ENCODE data around the gene OLR1.

Gene OLR1

DNA sequence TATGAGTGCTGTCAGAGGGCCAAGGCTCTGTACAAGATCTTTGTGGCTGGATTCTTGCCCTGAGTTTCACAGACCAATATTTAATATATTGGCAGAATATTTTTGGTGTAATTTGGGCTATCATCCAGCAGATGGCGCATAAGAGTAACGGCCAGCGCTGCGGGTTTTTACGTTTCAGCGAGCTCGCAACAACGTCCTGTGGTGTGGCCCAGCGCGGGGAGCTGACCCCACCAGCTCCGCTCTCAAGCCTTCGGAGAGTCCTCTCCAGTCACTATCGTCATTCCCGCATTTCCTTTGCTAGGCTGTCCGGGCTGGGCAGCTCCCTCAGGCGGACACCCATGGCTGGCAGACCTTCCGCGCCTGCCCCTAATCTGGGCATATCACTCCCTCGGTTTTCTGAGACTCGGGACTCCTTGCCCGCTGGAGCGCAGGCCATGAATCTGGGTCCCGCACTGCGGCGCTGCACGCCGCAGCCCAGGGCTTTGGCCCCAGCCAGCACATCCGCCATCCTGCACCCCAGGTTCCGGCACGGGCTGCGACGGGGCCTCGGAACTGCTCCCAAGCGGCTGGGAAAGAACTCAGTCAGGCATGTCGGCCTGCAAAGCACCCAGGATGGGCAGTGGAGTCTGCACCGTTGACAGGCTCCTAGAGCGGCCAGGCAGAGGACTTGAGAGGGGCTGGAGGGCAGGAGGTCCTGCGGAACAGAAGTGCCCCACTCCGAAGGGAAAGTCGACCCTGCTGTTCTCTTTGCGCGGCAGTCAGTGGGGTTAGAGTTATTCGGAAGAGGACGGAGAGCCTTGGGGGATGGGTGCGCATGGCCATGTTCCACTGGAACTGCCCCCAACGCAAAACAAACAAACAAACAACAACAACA is 18.4 kb downstream of the OLR1 start:
- DNase-seq (ENCODE audit: low spot score): peak; percentile 70

- DNase-seq (ENCODE audit: low spot score): no peak
These were observed 20.3 kb downstream of the OLR1 start for GRCh38 chr12:10151621-10152020.

DNA sequence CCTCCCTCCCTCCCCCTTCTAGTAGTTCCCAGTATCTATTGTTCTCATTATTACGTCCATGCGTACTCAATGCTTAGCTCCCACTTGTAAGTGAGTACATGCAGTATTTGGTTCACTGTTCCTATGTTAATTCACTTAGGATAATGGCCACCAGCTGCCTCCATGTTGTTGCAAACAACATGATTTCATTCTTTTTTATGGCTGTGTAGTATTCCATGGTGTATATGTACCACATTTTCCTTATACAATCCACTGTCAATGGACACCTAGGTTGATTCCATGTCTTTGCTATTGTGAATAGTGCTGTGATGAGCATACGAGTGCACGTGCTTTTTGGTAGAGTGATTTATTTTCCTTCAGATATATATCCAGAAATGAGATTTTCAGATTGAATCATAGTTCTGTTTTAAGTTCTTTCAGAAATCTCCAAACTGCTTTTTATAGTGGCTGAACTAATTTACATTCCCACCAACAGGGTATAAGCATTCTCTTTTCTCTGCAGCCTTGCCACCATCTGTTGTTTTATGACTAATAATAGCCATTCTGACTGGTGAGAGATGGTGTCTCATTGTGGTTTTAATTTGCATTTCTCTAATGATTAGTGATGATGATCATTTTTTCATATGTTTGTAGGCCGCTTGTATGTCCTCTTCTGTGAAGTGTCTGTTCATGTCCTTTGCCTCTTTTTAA is 24.1 kb downstream of the OLR1 start:
- no peak for DNase-seq (ENCODE audit: low spot score)

- no peak for DNase-seq (ENCODE audit: low spot score)
These were observed 28.8 kb downstream of the OLR1 start for GRCh38 chr12:10142976-10143589.

- DNase-seq (ENCODE audit: low spot score): peak; percentile 30
These were observed 31.9 kb downstream of the OLR1 start for GRCh38 chr12:10140001-10140400.

GRCh38 chr12:10136637-10137205 is 35.2 kb downstream of the OLR1 start:
- no peak for DNase-seq (ENCODE audit: low spot score)

- DNase-seq (ENCODE audit: low spot score): no peak
These were observed 36.8 kb downstream of the OLR1 start for GRCh38 chr12:10135126-10135525.

DNA sequence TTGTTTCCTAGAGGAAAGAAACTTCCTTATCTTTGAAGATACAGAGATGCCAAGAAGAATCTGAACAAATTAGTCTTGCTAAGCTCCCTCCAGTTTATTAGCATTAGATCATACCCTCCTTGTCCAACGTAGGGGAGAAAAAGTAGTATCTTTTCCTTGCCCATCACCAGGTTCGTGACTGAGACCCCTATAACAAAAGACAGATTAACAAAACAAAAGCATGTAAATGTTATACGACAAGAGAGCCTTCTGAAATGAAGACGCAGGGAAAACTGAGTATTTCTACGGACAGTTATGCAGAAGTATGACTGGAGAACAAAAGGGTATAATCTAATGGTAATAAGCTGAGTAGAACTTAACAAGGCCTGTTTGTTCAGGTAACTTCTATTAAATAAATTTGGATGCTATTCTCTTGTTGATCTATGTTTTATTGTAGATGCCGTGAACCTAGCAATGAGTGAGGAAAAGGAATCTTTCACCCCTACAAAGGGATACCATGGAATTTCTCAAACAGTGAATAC is 39.0 kb downstream of the OLR1 start:
- DNase-seq (ENCODE audit: low spot score): no peak

DNA sequence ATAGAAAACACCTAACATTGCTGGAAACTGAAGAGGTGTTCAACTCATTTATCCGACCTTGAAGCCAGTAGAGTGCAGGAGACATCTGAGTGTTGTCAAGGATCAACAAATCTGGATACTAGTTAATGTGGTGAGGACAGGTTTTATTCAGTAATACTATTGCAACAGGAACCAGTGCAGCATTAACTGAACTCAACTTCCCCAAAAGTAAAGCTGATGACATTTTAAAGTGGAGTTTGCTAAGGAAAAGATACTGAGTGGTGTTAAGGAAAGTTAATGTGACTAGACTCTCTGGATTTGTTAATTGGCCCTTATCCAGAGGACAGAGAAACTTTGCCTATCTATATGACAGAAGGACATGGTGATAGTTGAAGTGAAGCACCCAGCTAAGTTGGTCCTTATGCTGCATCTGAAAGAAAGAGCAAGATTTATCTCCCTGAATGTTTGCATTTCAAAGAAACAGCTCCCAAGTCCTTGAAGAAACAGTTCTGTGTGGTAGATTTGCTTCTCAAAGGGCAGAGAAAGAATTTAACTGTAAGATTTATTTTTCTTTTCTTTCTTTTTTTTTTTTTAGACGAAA is 40.7 kb downstream of the OLR1 start:
- no peak for DNase-seq (ENCODE audit: low spot score)

DNA sequence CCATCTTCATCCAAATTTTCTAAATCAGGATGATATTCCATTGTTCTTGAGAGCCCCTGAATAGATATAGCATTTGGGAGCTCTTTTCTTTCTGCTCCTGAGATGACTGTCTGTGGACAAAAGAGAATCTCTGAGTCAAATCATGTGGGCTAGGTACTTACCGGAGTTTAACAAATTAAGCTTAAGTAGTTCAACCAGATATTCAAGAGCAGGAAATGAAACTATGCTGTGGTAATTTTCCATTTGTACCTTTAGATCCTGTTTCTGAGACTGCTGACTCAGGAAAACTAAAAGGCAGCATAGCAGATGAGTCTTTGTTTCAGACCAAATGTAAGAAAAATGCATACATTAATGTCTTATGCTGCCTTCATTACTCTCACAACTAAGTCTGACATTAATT is 41.9 kb downstream of the OLR1 start, which contains the start of gene CLEC7A:
CLEC7A (minus strand) TSS at position 158 of the 400 bp plus-strand sequence; CDS start at position 41, 117 bp downstream.
- no peak for DNase-seq (ENCODE audit: low spot score)

DNA sequence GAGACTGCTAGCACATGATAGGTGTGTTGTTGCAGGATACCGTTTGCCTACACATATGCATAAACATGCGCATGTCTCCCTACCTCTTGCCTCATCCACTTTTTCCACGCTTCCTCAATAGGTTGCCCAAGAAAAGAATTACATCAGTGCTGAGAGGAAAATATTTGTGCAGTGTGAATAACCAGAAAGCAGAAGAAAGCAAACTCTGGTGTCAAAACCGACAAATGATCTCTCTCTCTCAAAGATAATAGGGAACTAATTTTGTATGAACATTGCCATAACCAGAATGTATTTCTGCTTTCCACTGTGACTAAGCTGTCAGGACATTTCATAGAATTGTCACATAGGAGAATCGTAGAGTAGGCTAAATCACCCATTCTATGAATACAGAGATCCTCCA is 43.2 kb downstream of the OLR1 start:
- no peak for DNase-seq (ENCODE audit: low spot score)

- DNase-seq (ENCODE audit: low spot score): no peak
These were observed 45.5 kb downstream of the OLR1 start for GRCh38 chr12:10126413-10126812.

DNA sequence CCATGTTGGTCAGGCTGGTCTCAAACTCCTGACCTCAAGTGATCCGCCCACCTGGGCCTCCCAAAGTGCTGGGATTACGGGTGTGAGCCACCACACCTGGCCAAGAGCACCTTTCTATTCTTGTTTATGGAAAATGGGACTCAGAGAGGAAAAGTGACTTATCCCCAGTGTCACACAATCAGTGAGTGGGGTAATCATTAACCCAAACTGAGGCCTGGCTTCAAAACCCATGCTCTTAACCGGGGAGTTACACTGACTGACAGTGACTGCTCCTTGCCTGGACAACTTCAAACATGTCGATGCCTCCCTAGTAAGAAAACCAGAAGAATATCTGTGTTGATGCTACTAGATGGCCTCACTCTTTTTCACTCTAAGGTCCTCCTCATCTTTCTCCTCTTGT is 49.2 kb downstream of the OLR1 start:
- no peak for DNase-seq (ENCODE audit: low spot score)

- DNase-seq (ENCODE audit: low spot score): no peak
These were observed 50.7 kb downstream of the OLR1 start for GRCh38 chr12:10121278-10121677.

DNA sequence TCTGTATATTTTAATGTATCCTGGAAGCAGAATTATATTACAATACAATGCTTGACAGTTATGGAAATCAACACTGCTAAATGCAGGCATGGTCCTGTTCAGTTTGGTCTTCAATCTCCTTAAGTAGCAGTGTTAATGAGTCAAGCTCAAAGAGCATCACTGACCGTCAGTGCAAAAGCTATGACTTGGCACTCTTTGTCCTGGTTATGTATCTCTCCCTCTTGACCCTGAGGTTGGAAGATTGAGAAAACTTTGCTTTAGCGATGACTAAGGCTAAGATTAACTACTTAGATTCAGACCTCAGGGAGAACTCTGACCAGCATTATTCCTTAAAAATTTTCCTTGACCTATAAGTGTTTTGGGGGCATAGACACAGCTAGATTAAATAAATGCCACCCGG is 52.9 kb downstream of the OLR1 start:
- no peak for DNase-seq (ENCODE audit: low spot score)

- DNase-seq (ENCODE audit: low spot score): no peak
These were observed 56.0 kb downstream of the OLR1 start for GRCh38 chr12:10115890-10116289.

DNA sequence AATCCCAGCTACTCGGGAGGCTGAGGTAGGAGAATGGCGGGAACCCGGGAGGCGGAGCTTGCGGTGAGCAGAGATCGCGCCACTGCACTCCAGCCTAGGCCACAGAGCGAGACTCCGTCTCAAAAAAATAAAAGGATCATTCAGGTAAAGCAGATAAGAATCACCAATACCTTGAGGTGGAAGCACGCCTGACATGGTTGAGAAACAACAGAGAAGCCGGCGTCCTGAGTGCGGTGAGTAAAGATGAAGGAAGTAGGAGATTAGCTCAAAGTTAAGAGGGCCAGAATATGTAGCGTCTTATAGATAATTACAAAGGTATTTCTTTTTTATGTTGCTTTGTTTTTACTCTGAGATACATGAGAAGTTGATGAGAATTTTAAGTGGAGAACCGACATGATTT is 56.6 kb downstream of the OLR1 start:
- DNase-seq (ENCODE audit: low spot score): no peak

DNA sequence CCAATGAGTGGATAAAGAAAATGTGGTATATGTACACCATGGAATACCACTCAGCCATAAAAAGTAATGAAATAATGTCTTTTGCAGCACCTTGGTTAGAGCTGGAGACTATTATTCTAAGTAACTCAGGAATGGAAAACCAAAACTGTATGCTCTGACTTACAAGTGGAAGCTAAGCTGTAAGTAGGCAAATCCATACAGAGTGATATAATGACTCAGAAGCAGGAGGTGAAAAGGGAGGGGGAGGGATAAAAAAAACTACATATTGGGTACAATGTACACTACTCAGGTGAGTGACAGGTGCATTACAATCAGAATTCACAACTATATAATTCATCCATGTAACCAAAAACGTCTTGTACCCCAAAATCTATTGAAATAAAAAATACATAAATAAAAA is 58.0 kb downstream of the OLR1 start:
- no peak for DNase-seq (ENCODE audit: low spot score)

GRCh38 chr12:10113075-10113474 is 58.9 kb downstream of the OLR1 start:
- DNase-seq (ENCODE audit: low spot score): no peak

GRCh38 chr12:10111451-10111850 is 60.5 kb downstream of the OLR1 start:
- no peak for DNase-seq (ENCODE audit: low spot score)

DNA sequence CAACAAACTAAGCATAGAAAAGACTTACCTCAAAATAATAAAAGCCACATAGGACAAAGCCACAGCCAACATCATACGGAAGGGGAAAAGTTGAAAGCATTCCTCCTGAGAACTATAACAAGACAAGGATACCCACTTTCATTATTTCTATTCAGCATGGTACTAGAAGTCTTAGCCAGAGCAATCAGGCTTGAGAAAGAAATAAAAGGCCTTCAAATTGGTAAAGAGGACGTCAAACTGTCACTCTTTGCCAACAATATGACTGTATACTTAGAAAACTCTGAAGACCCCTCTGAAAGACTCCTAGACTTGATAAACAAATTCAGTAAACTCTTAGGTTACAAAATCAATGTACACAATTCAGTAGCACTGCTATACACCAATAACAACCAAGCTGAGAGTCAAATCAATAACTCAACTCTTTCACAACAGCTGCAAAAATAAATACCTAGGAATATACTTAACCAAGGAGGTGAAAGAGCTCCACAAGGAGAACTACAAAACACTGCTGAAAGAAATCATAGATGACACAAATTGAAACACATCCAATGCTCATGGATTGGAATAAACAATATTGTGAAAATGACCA is 61.6 kb downstream of the OLR1 start:
- DNase-seq (ENCODE audit: low spot score): no peak
